ENCODE data around the gene SPSB2. TPM values are rescaled to one million over a fixed set of nuclear protein-coding genes. Genes with fewer than 3 reads are reported as not detected.

The SPSB2 gene
- total RNA-seq, 4 donors from 2014 or later: 4.5 to 21.0 (median 8.2) TPM

GRCh38 chr12:6838854-6839253 is 34.2 kb downstream of the SPSB2 start:
- Histone ChIP-seq H3K4me1 (no peaks in the 10 kb centered on the region), H3K36me3 (no peaks in the 10 kb centered on the region), H3K4me3 (no peak overlapping the region), H3K9me3 (no peaks in the 10 kb centered on the region), H3K27ac (no peak overlapping the region), H3K27me3 (no peaks in the 10 kb centered on the region)
- in situ Hi-C loops (cut with MboI; ENCODE audit: low pct_ligation_motif_present in 1 of 4, low pct_unique_long_range_greater_than_20kb in 1 of 4, low sequenced_read_pairs in 3 of 4): loop anchor here in 2 of 4 donors (25.0 kb wide), 1 partner anchor 102 kb away; no protein-coding TSS in a partner anchor
- DNase-seq: no peak
- no peak for TF ChIP-seq EP300 (IDR thresholded peaks at IDR 0.05; ENCODE audit: low read depth)
- no peak for TF ChIP-seq POLR2A (IDR thresholded peaks at IDR 0.05)
- TF ChIP-seq, protein P1, sequence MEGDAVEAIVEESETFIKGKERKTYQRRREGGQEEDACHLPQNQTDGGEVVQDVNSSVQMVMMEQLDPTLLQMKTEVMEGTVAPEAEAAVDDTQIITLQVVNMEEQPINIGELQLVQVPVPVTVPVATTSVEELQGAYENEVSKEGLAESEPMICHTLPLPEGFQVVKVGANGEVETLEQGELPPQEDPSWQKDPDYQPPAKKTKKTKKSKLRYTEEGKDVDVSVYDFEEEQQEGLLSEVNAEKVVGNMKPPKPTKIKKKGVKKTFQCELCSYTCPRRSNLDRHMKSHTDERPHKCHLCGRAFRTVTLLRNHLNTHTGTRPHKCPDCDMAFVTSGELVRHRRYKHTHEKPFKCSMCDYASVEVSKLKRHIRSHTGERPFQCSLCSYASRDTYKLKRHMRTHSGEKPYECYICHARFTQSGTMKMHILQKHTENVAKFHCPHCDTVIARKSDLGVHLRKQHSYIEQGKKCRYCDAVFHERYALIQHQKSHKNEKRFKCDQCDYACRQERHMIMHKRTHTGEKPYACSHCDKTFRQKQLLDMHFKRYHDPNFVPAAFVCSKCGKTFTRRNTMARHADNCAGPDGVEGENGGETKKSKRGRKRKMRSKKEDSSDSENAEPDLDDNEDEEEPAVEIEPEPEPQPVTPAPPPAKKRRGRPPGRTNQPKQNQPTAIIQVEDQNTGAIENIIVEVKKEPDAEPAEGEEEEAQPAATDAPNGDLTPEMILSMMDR (IDR thresholded peaks at IDR 0.05): no peak
- TF ChIP-seq POLR2AphosphoS5 (IDR thresholded peaks at IDR 0.05): no peak
- WGBS, 2 donors (ENCODE audit: low coverage in 1 of 2): 80 to 88% methylated on average over 1 to 16 of the region's 16 CpGs
- intact Hi-C loops (cut with DNase I; ENCODE audit: low total_unique reads): no loop called here

- no peaks in the 10 kb centered on the region for H3K36me3 ChIP-seq
Observed at GRCh38 chr12:6837370-6838060, 35.6 kb downstream of the SPSB2 start.

GRCh38 chr12:6836851-6837250 is 36.3 kb downstream of the SPSB2 start:
- intact Hi-C loops (cut with DNase I; ENCODE audit: low total_unique reads) (no loop called here), in situ Hi-C loops (cut with MboI; ENCODE audit: low pct_ligation_motif_present in 1 of 4, low pct_unique_long_range_greater_than_20kb in 1 of 4, low sequenced_read_pairs in 3 of 4) (loop anchor here in 2 of 4 donors (25.0 kb wide), 1 partner anchor 100 kb away; no protein-coding TSS in a partner anchor)
- Histone ChIP-seq H3K4me3 (no peak overlapping the region), H3K9me3 (no peaks in the 10 kb centered on the region), H3K36me3 (no peaks in the 10 kb centered on the region), H3K27ac (no peak overlapping the region), H3K4me1 (no peaks in the 10 kb centered on the region), H3K27me3 (no peaks in the 10 kb centered on the region)
- WGBS, 2 donors (ENCODE audit: low coverage in 1 of 2): 86 to 100% methylated on average over 1 to 16 of the region's 16 CpGs
- TF ChIP-seq, protein P1 (IDR thresholded peaks at IDR 0.05): no peak
- TF ChIP-seq EP300 (IDR thresholded peaks at IDR 0.05; ENCODE audit: low read depth) (no peak), POLR2A (IDR thresholded peaks at IDR 0.05) (no peak), POLR2AphosphoS5 (IDR thresholded peaks at IDR 0.05) (no peak)
- DNase-seq: no peak

More at GRCh38 chr12:6837370-6838060, 35.6 kb downstream of the SPSB2 start:
- in situ Hi-C loops (cut with MboI; ENCODE audit: low pct_ligation_motif_present in 1 of 4, low pct_unique_long_range_greater_than_20kb in 1 of 4, low sequenced_read_pairs in 3 of 4): loop anchor here in 2 of 4 donors (25.0 kb wide), 1 partner anchor 100 kb away; no protein-coding TSS in a partner anchor
- TF ChIP-seq POLR2A (IDR thresholded peaks at IDR 0.05) (no peak), POLR2AphosphoS5 (IDR thresholded peaks at IDR 0.05) (no peak), EP300 (IDR thresholded peaks at IDR 0.05; ENCODE audit: low read depth) (no peak)
- TF ChIP-seq, protein P1 (IDR thresholded peaks at IDR 0.05): no peak
- Histone ChIP-seq H3K27me3 (no peaks in the 10 kb centered on the region), H3K4me1 (no peaks in the 10 kb centered on the region), H3K9me3 (no peaks in the 10 kb centered on the region), H3K4me3 (no peak overlapping the region), H3K27ac (no peak overlapping the region)
- intact Hi-C loops (cut with DNase I; ENCODE audit: low total_unique reads): no loop called here
- no peak for DNase-seq
- WGBS, 2 donors (ENCODE audit: low coverage in 1 of 2): 90% methylated on average over 26 of the region's 26 CpGs; no CpG with 5 or more reads in 1 of the 2 donors

- 61 to 69% methylated on average over 4 to 5 of the region's 5 CpGs for WGBS, 2 donors (ENCODE audit: low coverage in 1 of 2)
- DNase-seq: no peak
- Histone ChIP-seq H3K27ac (no peak overlapping the region), H3K4me3 (no peak overlapping the region), H3K27me3 (peaks cover 7% of the 10 kb centered on the region), H3K9me3 (no peaks in the 10 kb centered on the region), H3K4me1 (peaks cover 0 to 1% (median 0%) of the 10 kb centered on the region in 4 donors), H3K36me3 (no peaks in the 10 kb centered on the region)
- intact Hi-C loops (cut with DNase I; ENCODE audit: low total_unique reads): no loop called here
- TF ChIP-seq, protein P1 (IDR thresholded peaks at IDR 0.05): no peak
- no peak for TF ChIP-seq POLR2A (IDR thresholded peaks at IDR 0.05)
- no peak for TF ChIP-seq POLR2AphosphoS5 (IDR thresholded peaks at IDR 0.05)
- TF ChIP-seq EP300 (IDR thresholded peaks at IDR 0.05; ENCODE audit: low read depth): no peak
- in situ Hi-C loops (cut with MboI; ENCODE audit: low pct_ligation_motif_present in 1 of 4, low pct_unique_long_range_greater_than_20kb in 1 of 4, low sequenced_read_pairs in 3 of 4): loop anchor here in 2 of 4 donors (25.0 kb wide), 1 partner anchor 98 kb away; no protein-coding TSS in a partner anchor
Observed at GRCh38 chr12:6834873-6835272, 38.2 kb downstream of the SPSB2 start.
